Fibroblast of lung (primary cell): Measurements from ENCODE around the gene MRNIP. TPM values are rescaled to one million over a fixed set of nuclear protein-coding genes. Genes with fewer than 3 reads are reported as not detected.

Experiments
- DNase-seq, 2 donors: peaks; one replicate each; pipeline versions ENCODE4 v3.0.0 to v3.0.0-alpha.2; 2010; ENCODE audit warnings: low read depth in 2 of 2
- H2AFZ ChIP-seq: 2 replicates; pipeline ENCODE4 v1.5.1; 2012; ENCODE audit warnings: low read length, control low read depth, inconsistent platforms
- H3K27ac ChIP-seq: 2 replicates; pipeline ENCODE4 v1.5.1; 2011; ENCODE audit warnings: low read length, control low read depth; ENCODE audit not compliant: insufficient read depth
- H3K27me3 ChIP-seq: 2 replicates; pipeline ENCODE4 v1.5.1; 2011; ENCODE audit warnings: mild to moderate bottlenecking, low read length; ENCODE audit not compliant: control insufficient read depth, insufficient read depth
- H3K36me3 ChIP-seq: 2 replicates; pipeline ENCODE4 v1.5.1; 2011; ENCODE audit warnings: low read length; ENCODE audit not compliant: control insufficient read depth, insufficient read depth
- H3K4me1 ChIP-seq: 2 replicates; pipeline ENCODE4 v1.5.1; 2011; ENCODE audit warnings: low read length; ENCODE audit not compliant: control insufficient read depth, insufficient read depth; ENCODE audit errors: extremely low read depth
- H3K4me2 ChIP-seq: 2 replicates; pipeline ENCODE4 v1.5.1; 2011; ENCODE audit warnings: low read length, control low read depth; ENCODE audit not compliant: insufficient read depth; ENCODE audit errors: extremely low read depth
- H3K4me3 ChIP-seq, 4 experiments: fragments of 200-600 bp in 1 of 4; sonication (generic) in 1 of 4; replicated peaks in 1 of 4; 2 replicates each; pipeline ENCODE4 v1.5.1; 2011 to 2016; ENCODE audit warnings: low read length in 4 of 4, low read depth in 3 of 4, mild to moderate bottlenecking in 3 of 4, control low read depth in 2 of 4, inconsistent platforms in 1 of 4, mixed read lengths in 1 of 4; ENCODE audit not compliant: insufficient read depth in 1 of 4; ENCODE audit errors: control extremely low read depth in 1 of 4
- H3K79me2 ChIP-seq: 2 replicates; pipeline ENCODE4 v1.5.1; 2012; ENCODE audit warnings: mild to moderate bottlenecking, low read length, inconsistent platforms; ENCODE audit not compliant: control insufficient read depth, insufficient read depth
- H3K9ac ChIP-seq: 2 replicates; pipeline ENCODE4 v1.5.1; 2011; ENCODE audit warnings: mild to moderate bottlenecking, low read length, control low read depth; ENCODE audit not compliant: insufficient read depth
- H3K9me3 ChIP-seq: 2 replicates; pipeline ENCODE4 v1.5.1; 2012; ENCODE audit warnings: low read depth, low read length; ENCODE audit not compliant: control insufficient read depth, insufficient read depth
- H4K20me1 ChIP-seq: 2 replicates; pipeline ENCODE4 v1.5.1; 2011; ENCODE audit warnings: low read length; ENCODE audit not compliant: control insufficient read depth, insufficient read depth; ENCODE audit errors: extremely low read depth
- EZH2 ChIP-seq: IDR thresholded peaks from 2 replicates; pipeline ENCODE4 v1.5.1; 2012; ENCODE audit warnings: low read length, control low read depth, mild to moderate bottlenecking; ENCODE audit errors: missing control alignments
- polyA plus RNA-seq, 2 donors: library from polyadenylated mRNA; depleted of rRNA in 1 of 2; stranded (reverse) in 1 of 2; unstranded in 1 of 2; fragments of >200 nt; gene quantifications; 2 replicates each; pipeline ENCODE4 v1.2.1, GENCODE V29; 2011 to 2012; ENCODE audit warnings: missing spikeins in 1 of 2
- total RNA-seq: library from RNA; depleted of rRNA; stranded (reverse); fragments of >200 nt; gene quantifications from 2 replicates; pipeline ENCODE4 v1.2.1, GENCODE V29; 2014
- TF ChIP-seq, protein P1 (sequence below), 2 donors: IDR thresholded peaks in 1 of 2; conservative IDR thresholded peaks in 1 of 2; 1 replicate in 1 of 2; 2 replicates in 1 of 2; pipeline ENCODE4 v1.5.1; 2011 to 2012; ENCODE audit warnings: low read length in 2 of 2, control low read depth in 1 of 2, inconsistent platforms in 1 of 2, low read depth in 1 of 2, mild to moderate bottlenecking in 1 of 2

MRNIP gene
- total and polyA plus RNA-seq, 2 donors (not counting 1 experiment from before 2014, with no cell fraction given): 8.6 to 21.0 TPM

DNA sequence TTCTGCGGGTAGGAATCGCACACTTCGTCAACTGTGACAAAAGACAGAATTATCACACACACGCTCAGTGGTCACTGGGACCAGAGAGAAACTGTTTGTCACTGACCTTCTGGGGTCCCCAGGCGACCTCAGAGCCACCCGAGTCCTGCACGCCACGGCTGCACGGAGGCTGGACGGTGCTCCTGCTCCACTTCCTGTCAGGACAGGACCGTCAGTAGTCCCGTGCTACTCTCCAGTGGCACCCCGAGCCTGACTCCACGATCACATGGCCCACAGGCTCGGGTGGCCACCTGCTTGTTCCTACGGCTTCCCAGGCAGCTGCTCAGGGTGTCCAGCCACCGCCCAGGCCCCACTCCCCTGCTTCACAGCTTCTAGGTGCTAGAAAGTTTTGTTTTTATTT, 17.9 kb downstream of the MRNIP start:
- no peak overlapping the region for H2AFZ ChIP-seq
- no peak for DNase-seq
- H3K79me2 ChIP-seq: no peaks in the 10 kb centered on the region
- no peak overlapping the region for H3K4me3 ChIP-seq
- peaks cover 2% of the 10 kb centered on the region for H4K20me1 ChIP-seq
- no peak overlapping the region for H3K4me2 ChIP-seq
- H3K4me1 ChIP-seq: peaks cover 4% of the 10 kb centered on the region
- no peaks in the 10 kb centered on the region for H3K9me3 ChIP-seq
- H3K27me3 ChIP-seq: no peaks in the 10 kb centered on the region
- peaks cover 24% of the 10 kb centered on the region for H3K36me3 ChIP-seq
- H3K27ac ChIP-seq: no peak overlapping the region
- H3K9ac ChIP-seq: no peak overlapping the region
- TF ChIP-seq EZH2: no peak
- TF ChIP-seq, protein P1, sequence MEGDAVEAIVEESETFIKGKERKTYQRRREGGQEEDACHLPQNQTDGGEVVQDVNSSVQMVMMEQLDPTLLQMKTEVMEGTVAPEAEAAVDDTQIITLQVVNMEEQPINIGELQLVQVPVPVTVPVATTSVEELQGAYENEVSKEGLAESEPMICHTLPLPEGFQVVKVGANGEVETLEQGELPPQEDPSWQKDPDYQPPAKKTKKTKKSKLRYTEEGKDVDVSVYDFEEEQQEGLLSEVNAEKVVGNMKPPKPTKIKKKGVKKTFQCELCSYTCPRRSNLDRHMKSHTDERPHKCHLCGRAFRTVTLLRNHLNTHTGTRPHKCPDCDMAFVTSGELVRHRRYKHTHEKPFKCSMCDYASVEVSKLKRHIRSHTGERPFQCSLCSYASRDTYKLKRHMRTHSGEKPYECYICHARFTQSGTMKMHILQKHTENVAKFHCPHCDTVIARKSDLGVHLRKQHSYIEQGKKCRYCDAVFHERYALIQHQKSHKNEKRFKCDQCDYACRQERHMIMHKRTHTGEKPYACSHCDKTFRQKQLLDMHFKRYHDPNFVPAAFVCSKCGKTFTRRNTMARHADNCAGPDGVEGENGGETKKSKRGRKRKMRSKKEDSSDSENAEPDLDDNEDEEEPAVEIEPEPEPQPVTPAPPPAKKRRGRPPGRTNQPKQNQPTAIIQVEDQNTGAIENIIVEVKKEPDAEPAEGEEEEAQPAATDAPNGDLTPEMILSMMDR (conservative IDR thresholded peaks at IDR 0.05 in 1 of 2, IDR thresholded peaks at IDR 0.05 in 1 of 2; ENCODE audit: low read depth in 1 of 2, low read length in 2 of 2): no peak

DNA sequence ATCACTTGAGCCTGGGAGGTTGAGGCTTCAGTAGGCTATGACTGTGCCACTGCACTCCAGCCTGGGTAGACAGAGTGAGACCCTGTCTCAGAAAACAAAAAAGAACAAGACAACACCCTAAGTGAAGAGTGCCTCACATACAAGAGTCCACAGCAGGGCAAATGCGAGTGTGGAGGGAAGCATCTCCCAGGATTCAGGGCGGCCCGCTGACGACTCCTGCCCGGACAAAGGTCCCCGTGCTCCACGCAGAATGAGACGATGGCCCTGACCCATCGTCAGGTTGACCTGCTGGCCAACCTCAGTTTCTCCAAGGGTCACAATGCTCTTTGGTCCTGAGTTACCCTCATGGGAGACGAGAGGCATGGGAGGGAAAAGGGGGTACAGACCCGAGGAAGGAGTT, 18.3 kb downstream of the MRNIP start:
- DNase-seq: no peak
- no peaks in the 10 kb centered on the region for H3K79me2 ChIP-seq
- TF ChIP-seq EZH2: no peak
- TF ChIP-seq, protein P1 (conservative IDR thresholded peaks at IDR 0.05 in 1 of 2, IDR thresholded peaks at IDR 0.05 in 1 of 2; ENCODE audit: low read depth in 1 of 2, low read length in 2 of 2): no peak
- no peak overlapping the region for H3K27ac ChIP-seq
- H3K4me3 ChIP-seq: no peak overlapping the region
- no peak overlapping the region for H3K9ac ChIP-seq
- H3K4me1 ChIP-seq: peaks cover 4% of the 10 kb centered on the region
- H2AFZ ChIP-seq: no peak overlapping the region
- H3K27me3 ChIP-seq: no peaks in the 10 kb centered on the region
- H3K4me2 ChIP-seq: no peak overlapping the region
- peaks cover 24% of the 10 kb centered on the region for H3K36me3 ChIP-seq
- no peaks in the 10 kb centered on the region for H3K9me3 ChIP-seq
- H4K20me1 ChIP-seq: peaks cover 2% of the 10 kb centered on the region

- Histone ChIP-seq H3K9ac (no peak overlapping the region), H3K4me3 (no peak overlapping the region), H3K27ac (no peak overlapping the region), H4K20me1 (peaks cover 2% of the 10 kb centered on the region), H3K4me1 (peaks cover 4% of the 10 kb centered on the region), H3K4me2 (no peak overlapping the region), H3K9me3 (no peaks in the 10 kb centered on the region), H3K36me3 (peaks cover 24% of the 10 kb centered on the region), H2AFZ (no peak overlapping the region), H3K79me2 (no peaks in the 10 kb centered on the region), H3K27me3 (no peaks in the 10 kb centered on the region)
- TF ChIP-seq, protein P1 (conservative IDR thresholded peaks at IDR 0.05 in 1 of 2, IDR thresholded peaks at IDR 0.05 in 1 of 2; ENCODE audit: low read depth in 1 of 2, low read length in 2 of 2): no peak
- TF ChIP-seq EZH2: no peak
- DNase-seq: peak in 1 of 2 donors; percentile 56
These were observed 19.0 kb downstream of the MRNIP start for GRCh38 chr5:179839328-179840256.
